ENCODE measurements around the gene RASSF1.
"Not testable (repeated sequence)": the region's sequence is repeated elsewhere in the genome, so short reads cannot be mapped to it uniquely, and the experiment has no call there.

Gene RASSF1

GRCh38 chr3:50316657-50317242 lies 23.9 kb downstream of the RASSF1 start:
- no peak for TF ChIP-seq CTCF (IDR thresholded peaks at IDR 0.05; ENCODE audit: borderline replicate concordance, control extremely low read depth, extremely low read depth, insufficient read depth, missing control alignments)
- in situ Hi-C loops (cut with MboI; ENCODE audit: low sequenced_read_pairs, unreplicated experiment), result no loop called here
- DNase-seq (ENCODE audit: low spot score), result no peak

GRCh38 chr3:50314816-50315215 lies 25.8 kb downstream of the RASSF1 start:
- DNase-seq (ENCODE audit: low spot score), result no peak
- no peak for TF ChIP-seq CTCF (IDR thresholded peaks at IDR 0.05; ENCODE audit: borderline replicate concordance, control extremely low read depth, extremely low read depth, insufficient read depth, missing control alignments)
- in situ Hi-C loops (cut with MboI; ENCODE audit: low sequenced_read_pairs, unreplicated experiment), result no loop called here

GRCh38 chr3:50314342-50314741 lies 26.3 kb downstream of the RASSF1 start:
- no peak for DNase-seq (ENCODE audit: low spot score)
- in situ Hi-C loops (cut with MboI; ENCODE audit: low sequenced_read_pairs, unreplicated experiment), result no loop called here
- no peak for TF ChIP-seq CTCF (IDR thresholded peaks at IDR 0.05; ENCODE audit: borderline replicate concordance, control extremely low read depth, extremely low read depth, insufficient read depth, missing control alignments)

DNA sequence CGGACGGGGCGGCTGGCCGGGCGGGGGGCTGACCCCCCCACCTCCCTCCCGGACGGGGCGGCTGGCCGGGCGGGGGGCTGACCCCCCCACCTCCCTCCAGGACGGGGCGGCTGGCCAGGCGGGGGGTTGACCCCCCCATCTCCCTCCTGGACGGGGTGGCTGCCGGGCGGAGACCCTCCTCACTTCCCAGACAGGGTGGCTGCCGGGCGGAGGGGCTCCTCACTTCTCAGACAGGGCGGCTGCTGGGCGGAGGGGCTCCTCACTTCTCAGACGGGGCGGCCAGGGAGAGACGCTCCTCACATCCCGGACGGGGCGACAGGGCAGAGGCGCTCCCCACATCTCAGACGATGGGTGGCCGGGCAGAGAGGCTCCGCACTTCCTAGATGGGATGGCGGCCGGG lies 28.6 kb downstream of the RASSF1 start:
- in situ Hi-C loops (cut with MboI; ENCODE audit: low sequenced_read_pairs, unreplicated experiment); DNase-seq (ENCODE audit: low spot score): not testable (repeated sequence)

- in situ Hi-C loops (cut with MboI; ENCODE audit: low sequenced_read_pairs, unreplicated experiment), result no loop called here
- TF ChIP-seq CTCF (IDR thresholded peaks at IDR 0.05; ENCODE audit: borderline replicate concordance, control extremely low read depth, extremely low read depth, insufficient read depth, missing control alignments), result no peak
- DNase-seq (ENCODE audit: low spot score), result no peak
Observed at GRCh38 chr3:50304601-50305000, 36.0 kb downstream of the RASSF1 start.

- in situ Hi-C loops (cut with MboI; ENCODE audit: low sequenced_read_pairs, unreplicated experiment), result no loop called here
- TF ChIP-seq CTCF (IDR thresholded peaks at IDR 0.05; ENCODE audit: borderline replicate concordance, control extremely low read depth, extremely low read depth, insufficient read depth, missing control alignments), result no peak
- no peak for DNase-seq (ENCODE audit: low spot score)
Observed at GRCh38 chr3:50303013-50303815, 37.4 kb downstream of the RASSF1 start, which contains the start of gene HYAL1. Gene HYAL1, minus strand, starts transcription at chr3:50303574. Its CDS starts 618 bp downstream, at chr3:50302956.
